ENCODE measurements around the gene BIRC3. TPM values are rescaled to one million over a fixed set of nuclear protein-coding genes. Genes with fewer than 3 reads are reported as not detected.

Gene BIRC3
- 100 to 1,000 TPM; 102 to 108 TPM for total RNA-seq

GRCh38 chr11:102317099-102317767 lies at the start of gene BIRC3:
Gene BIRC3 (plus strand): TSS chr11:102317484. CDS start chr11:102324510, 7,026 bp downstream.
- Mint-ChIP-seq H3K27me3 (no peaks in the 10 kb centered on the region), H3K36me3 (ENCODE audit: low read depth) (peaks cover 50% of the 10 kb centered on the region), H3K4me3 (peak within 1 kb of the TSS; percentile 100), H3K27ac (peak within 1 kb of the TSS; percentile 99), H3K4me1 (ENCODE audit: low read depth) (peaks cover 62% of the 10 kb centered on the region), H3K9me3 (no peaks in the 10 kb centered on the region)
- ChIA-PET CTCF (interaction anchor here (0.6 to 17.7 kb wide), 8 partner anchors 11 to 349 kb away, joined by 3 to 403 read pairs (median 4); no protein-coding TSS in a partner anchor), POLR2A (interaction anchor here (1.1 to 1.6 kb wide), 4 partner anchors 9 to 136 kb away, joined by 3 to 7 read pairs (median 4); no protein-coding TSS in a partner anchor)
- DNase-seq (peak; percentile 98), ATAC-seq (peak; percentile 87)
- TF ChIP-seq CTCF (IDR thresholded peaks at IDR 0.05), result no peak
- intact Hi-C loops (cut with micrococcal nuclease), result loop anchor here (2.0 kb wide), 1 partner anchor 28 kb away; no protein-coding TSS in a partner anchor

- no peak for ATAC-seq
- ChIA-PET POLR2A (interaction anchor here (1.0 kb wide), 1 partner anchor 14 kb away, joined by 3 read pairs; no protein-coding TSS in a partner anchor), CTCF (interaction anchor here (1.5 to 3.2 kb wide), 5 partner anchors 18 to 407 kb away, joined by 3 to 21 read pairs (median 19); no protein-coding TSS in a partner anchor)
- Mint-ChIP-seq H3K4me1 (ENCODE audit: low read depth) (peaks cover 19% of the 10 kb centered on the region), H3K36me3 (ENCODE audit: low read depth) (no peaks in the 10 kb centered on the region), H3K27me3 (peaks cover 14% of the 10 kb centered on the region), H3K27ac (no peak overlapping the region), H3K9me3 (no peaks in the 10 kb centered on the region), H3K4me3 (no peak overlapping the region)
- intact Hi-C loops (cut with micrococcal nuclease), result no loop called here
- TF ChIP-seq CTCF (IDR thresholded peaks at IDR 0.05), result no peak
- DNase-seq, result no peak
These were observed 49.7 kb upstream of the BIRC3 start for GRCh38 chr11:102267609-102268008.

- intact Hi-C loops (cut with micrococcal nuclease), result no loop called here
- TF ChIP-seq CTCF (IDR thresholded peaks at IDR 0.05), result no peak
- Mint-ChIP-seq H3K36me3 (ENCODE audit: low read depth) (no peaks in the 10 kb centered on the region), H3K9me3 (no peaks in the 10 kb centered on the region), H3K4me3 (peak overlapping the region; percentile 68), H3K27ac (no peak overlapping the region), H3K27me3 (peaks cover 15% of the 10 kb centered on the region), H3K4me1 (ENCODE audit: low read depth) (peaks cover 19% of the 10 kb centered on the region)
- ChIA-PET POLR2A (interaction anchor here (1.0 to 1.1 kb wide), 2 partner anchors 15 to 71 kb away, joined by 3 read pairs; no protein-coding TSS in a partner anchor), CTCF (interaction anchor here (0.7 to 3.2 kb wide), 23 partner anchors 8 to 408 kb away, joined by 3 to 23 read pairs (median 4); no protein-coding TSS in a partner anchor)
- DNase-seq (peak; percentile 87), ATAC-seq (peak; percentile 99)
These were observed 49.0 kb upstream of the BIRC3 start for GRCh38 chr11:102268083-102268984.

- Mint-ChIP-seq H3K4me1 (ENCODE audit: low read depth) (peaks cover 19% of the 10 kb centered on the region), H3K27ac (no peak overlapping the region), H3K27me3 (peaks cover 15% of the 10 kb centered on the region), H3K9me3 (no peaks in the 10 kb centered on the region), H3K4me3 (peak overlapping the region; percentile 68), H3K36me3 (ENCODE audit: low read depth) (no peaks in the 10 kb centered on the region)
- intact Hi-C loops (cut with micrococcal nuclease), result no loop called here
- CTCF ChIA-PET, result interaction anchor here (0.7 to 3.2 kb wide), 25 partner anchors 8 to 527 kb away, joined by 3 to 23 read pairs (median 4); no protein-coding TSS in a partner anchor
- peak; percentile 66 for TF ChIP-seq CTCF (IDR thresholded peaks at IDR 0.05)
- no peak for DNase-seq
- no peak for ATAC-seq
- POLR2A ChIA-PET, result interaction anchor here (1.1 kb wide), 1 partner anchor 70 kb away, joined by 3 read pairs; no protein-coding TSS in a partner anchor
These were observed 48.3 kb upstream of the BIRC3 start for GRCh38 chr11:102268985-102269470.
